HCT116 (cell line): Measurements from ENCODE around the gene TRMU. TPM values are rescaled to one million over a fixed set of nuclear protein-coding genes. Genes with fewer than 3 reads are reported as not detected.

ENCODE experiments used
- ATAC-seq: fragments of 200-7000 bp; cut with Tn5 transposase; 2 replicates; pipeline ENCODE4 v1.9.1; 2020; ENCODE audit warnings: mild to moderate bottlenecking, moderate library complexity
- BruUV-seq: library from RNA; stranded (reverse); fragments of 400-500 nt; replicated peaks from 2 replicates; lab custom pipeline; 2021; lab: Mats Ljungman, UMichigan
- CTCF ChIA-PET: fragments of 300-600 bp; sonication (Branson Sonifier 250); formaldehyde crosslinking; loops from one replicate; lab custom pipeline; 2021; ENCODE audit warnings: antibody characterized with exemption; lab: Charles Lee
- POLR2A ChIA-PET: fragments of 300-600, 350-600 bp; sonication (Branson Sonifier 250); formaldehyde crosslinking; loops from one replicate; lab custom pipeline; 2021; ENCODE audit warnings: antibody characterized with exemption; lab: Charles Lee
- RAD21 ChIA-PET, 2 experiments: fragments of 300-600 bp; sonication (Branson Sonifier 250); formaldehyde crosslinking; loops; one replicate each; lab custom pipeline; 2023; ENCODE audit warnings: low total read pairs in 2 of 2; ENCODE audit not compliant: uncharacterized antibody in 2 of 2, unreplicated experiment in 2 of 2, low non-redundant PET in 1 of 2; lab: Charles Lee
- DNase-seq: peaks from one replicate; pipeline ENCODE4 v3.0.0-alpha.2; 2010; ENCODE audit warnings: low read depth, low spot score
- H2AFZ ChIP-seq: fragments of 200-600 bp; shearing (Covaris generic), sonication (generic); 2 replicates; pipeline ENCODE4 v1.6.1; 2017; ENCODE audit warnings: low read depth, mixed run types, mixed read lengths, antibody characterized with exemption, low read length; ENCODE audit not compliant: poor library complexity, severe bottlenecking
- H3K27ac ChIP-seq: 2 replicates; pipeline ENCODE4 v1.5.1; 2012; ENCODE audit warnings: low read depth, low read length
- H3K27me3 ChIP-seq: fragments of 200-600 bp; sonication (generic); 2 replicates; pipeline ENCODE4 v1.6.1; 2016; ENCODE audit warnings: mixed run types, low read length, mixed read lengths; ENCODE audit not compliant: insufficient read depth
- H3K36me3 ChIP-seq, 2 experiments: fragments of 200-500 bp in 1 of 2; fragments of 200-600 bp in 1 of 2; sonication (Bioruptor generic) in 1 of 2; sonication (generic) in 1 of 2; 2 replicates each; pipeline versions ENCODE4 v1.5.1 to v1.6.1; 2014 to 2016; ENCODE audit warnings: low read length in 2 of 2, inconsistent platforms in 1 of 2, mixed read lengths in 1 of 2, mixed run types in 1 of 2; ENCODE audit not compliant: insufficient read depth in 2 of 2, control insufficient read depth in 1 of 2
- H3K4me1 ChIP-seq, 2 experiments: fragments of 200-600 bp in 1 of 2; sonication (generic) in 1 of 2; 2 replicates each; pipeline versions ENCODE4 v1.5.1 to v1.6.1; 2012 to 2017; ENCODE audit warnings: low read length in 2 of 2, inconsistent platforms in 1 of 2, mild to moderate bottlenecking in 1 of 2, mixed read lengths in 1 of 2, mixed run types in 1 of 2, moderate library complexity in 1 of 2; ENCODE audit not compliant: insufficient read depth in 2 of 2, control insufficient read depth in 1 of 2
- H3K4me2 ChIP-seq: fragments of 200-600 bp; sonication (generic); 2 replicates; pipeline ENCODE4 v1.6.1; 2017; ENCODE audit warnings: mixed run types, low read length, mixed read lengths
- H3K4me3 ChIP-seq, 2 experiments: fragments of 200-600 bp in 1 of 2; sonication (generic) in 1 of 2; replicated peaks in 1 of 2; 2 replicates each; pipeline ENCODE4 v1.5.1; 2011 to 2016; ENCODE audit warnings: low read length in 2 of 2, control low read depth in 1 of 2, low read depth in 1 of 2, mild to moderate bottlenecking in 1 of 2, mixed read lengths in 1 of 2, mixed run types in 1 of 2
- H3K79me2 ChIP-seq: fragments of 200-600 bp; sonication (generic); 2 replicates; pipeline ENCODE4 v1.6.1; 2017; ENCODE audit warnings: mild to moderate bottlenecking, mixed run types, low read length, moderate library complexity, mixed read lengths; ENCODE audit not compliant: insufficient read depth
- H3K9ac ChIP-seq: fragments of 200-600 bp; sonication (generic); 2 replicates; pipeline ENCODE4 v1.6.1; 2016; ENCODE audit warnings: low read length, mixed read lengths
- H3K9me2 ChIP-seq: fragments of 200-600 bp; sonication (generic), shearing (Covaris generic); 2 replicates; pipeline ENCODE4 v1.6.1; 2017; ENCODE audit warnings: mixed run types, mild to moderate bottlenecking, moderate library complexity; ENCODE audit not compliant: insufficient read depth
- H3K9me3 ChIP-seq, 2 experiments: fragments of 200-500 bp in 1 of 2; fragments of 200-600 bp in 1 of 2; sonication (Bioruptor generic) in 1 of 2; sonication (generic) in 1 of 2; 2 replicates each; pipeline ENCODE4 v1.6.1; 2014 to 2017; ENCODE audit warnings: low read length in 2 of 2, mixed read lengths in 2 of 2, inconsistent platforms in 1 of 2, low read depth in 1 of 2, mild to moderate bottlenecking in 1 of 2, mixed run types in 1 of 2, moderate library complexity in 1 of 2; ENCODE audit not compliant: control insufficient read depth in 1 of 2, insufficient read depth in 1 of 2
- H4K20me1 ChIP-seq: fragments of 200-600 bp; sonication (generic), shearing (Covaris generic); 2 replicates; pipeline ENCODE4 v1.6.1; 2017; ENCODE audit warnings: mixed run types, mild to moderate bottlenecking, moderate library complexity; ENCODE audit not compliant: insufficient read depth
- CBX3 ChIP-seq: IDR thresholded peaks from 2 replicates; pipeline ENCODE4 v1.6.1; 2012; ENCODE audit warnings: low read depth
- CEBPB ChIP-seq: IDR thresholded peaks from 2 replicates; pipeline ENCODE4 v1.6.1; 2012; ENCODE audit warnings: low read depth
- EGR1 ChIP-seq: IDR thresholded peaks from 2 replicates; pipeline ENCODE4 v1.6.1; 2012; ENCODE audit warnings: low read depth
- ELF1 ChIP-seq: IDR thresholded peaks from 2 replicates; pipeline ENCODE4 v1.6.1; 2012; ENCODE audit warnings: low read depth, borderline replicate concordance
- EZH2 ChIP-seq: fragments of 200-600 bp; sonication (generic); IDR thresholded peaks from 2 replicates; pipeline ENCODE4 v1.6.1; 2017; ENCODE audit warnings: antibody characterized with exemption, mixed run types
- FOSL1 ChIP-seq: IDR thresholded peaks from 2 replicates; pipeline ENCODE4 v1.6.1; 2012; ENCODE audit warnings: low read depth
- JUND ChIP-seq: IDR thresholded peaks from 2 replicates; pipeline ENCODE4 v1.6.1; 2012
- POLR2A ChIP-seq: IDR thresholded peaks from 2 replicates; pipeline ENCODE4 v1.7.0; 2011; ENCODE audit warnings: borderline replicate concordance; ENCODE audit not compliant: insufficient read depth, insufficient read length; ENCODE audit errors: extremely low read depth
- POLR2AphosphoS5 ChIP-seq: IDR thresholded peaks from 2 replicates; pipeline ENCODE4 v1.6.1; 2011; ENCODE audit warnings: mild to moderate bottlenecking, low read depth, low read length, moderate library complexity
- RAD21 ChIP-seq: IDR thresholded peaks from 2 replicates; pipeline ENCODE4 v1.6.1; 2012; ENCODE audit warnings: low read depth, mild to moderate bottlenecking
- SIN3A ChIP-seq: IDR thresholded peaks from 2 replicates; pipeline ENCODE4 v1.6.1; 2012; ENCODE audit warnings: low read depth
- SP1 ChIP-seq: IDR thresholded peaks from 2 replicates; pipeline ENCODE4 v1.6.1; 2012; ENCODE audit warnings: low read depth
- SRF ChIP-seq: IDR thresholded peaks from 2 replicates; pipeline ENCODE4 v1.6.1; 2012; ENCODE audit warnings: low read depth
- TCF7L2 ChIP-seq: IDR thresholded peaks from 2 replicates; pipeline ENCODE4 v1.7.0; 2011; ENCODE audit warnings: borderline replicate concordance, inconsistent platforms; ENCODE audit not compliant: insufficient read depth, insufficient read length; ENCODE audit errors: extremely low read depth
- YY1 ChIP-seq: IDR thresholded peaks from 2 replicates; pipeline ENCODE4 v1.6.1; 2011; ENCODE audit warnings: low read length, low read depth, moderate library complexity, mild to moderate bottlenecking; ENCODE audit not compliant: insufficient replicate concordance; ENCODE audit errors: extremely low read depth
- ZFX ChIP-seq: fragments of 450-650 bp; IDR thresholded peaks from 2 replicates; pipeline ENCODE4 v1.6.1; 2017
- ZNF274 ChIP-seq: fragments of 200-500 bp; sonication (Bioruptor generic); IDR thresholded peaks from 2 replicates; pipeline ENCODE4 v1.6.1; 2014; ENCODE audit warnings: mild to moderate bottlenecking, low read depth, low read length, inconsistent platforms
- intact Hi-C: fragments of 100-400 bp; cut with micrococcal nuclease; formaldehyde crosslinking; loops from 2 replicates; pipeline ENCODE4 v1.10.0; 2022
- total RNA-seq: library from RNA; stranded (reverse); gene quantifications from one replicate; pipeline ENCODE4 v1.2.1, GENCODE V29; 2021; ENCODE audit not compliant: unreplicated experiment
- TF ChIP-seq, protein P1 (sequence below): IDR thresholded peaks from 2 replicates; pipeline ENCODE4 v1.6.1; 2012
- TF ChIP-seq, protein P2 (sequence below): IDR thresholded peaks from 2 replicates; pipeline ENCODE4 v1.6.1; 2012; ENCODE audit warnings: low read depth

TRMU gene
- total RNA-seq, 1 experiment from 2014 or later, result 65.4 TPM

DNA sequence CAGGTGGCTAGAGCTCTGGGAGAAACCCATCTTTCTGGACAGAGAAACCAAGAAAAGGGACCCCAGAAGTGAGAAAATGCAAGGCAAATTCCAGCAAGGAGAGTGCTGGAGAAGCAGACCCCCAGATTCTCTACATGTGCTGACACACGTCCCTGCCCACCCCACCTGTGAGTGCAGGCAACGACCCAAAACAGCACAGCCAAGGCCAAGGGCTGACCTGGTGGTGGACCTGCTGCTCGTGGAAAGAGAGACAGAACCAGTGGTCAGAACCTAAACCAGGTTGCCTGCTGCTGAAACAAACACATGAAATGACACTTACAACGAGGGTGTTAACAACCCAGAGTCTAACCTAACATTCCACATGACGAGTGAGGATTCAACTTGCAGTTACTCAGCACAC lies 24.6 kb downstream of the TRMU start:
- Histone ChIP-seq H3K27ac (no peak overlapping the region), H3K79me2 (no peaks in the 10 kb centered on the region), H3K9ac (no peak overlapping the region), H3K4me2 (no peak overlapping the region), H3K36me3 (peaks cover 4 to 6% of the 10 kb centered on the region in 2 experiments; a peak in 3 of 4 replicates), H3K9me2 (no peaks in the 10 kb centered on the region), H3K4me1 (no peaks in the 10 kb centered on the region), H3K4me3 (no peak overlapping the region), H3K27me3 (no peaks in the 10 kb centered on the region), H2AFZ (no peak overlapping the region), H3K9me3 (no peaks in the 10 kb centered on the region), H4K20me1 (peaks cover 3% of the 10 kb centered on the region; the same call in 1 of the 2 replicates)
- POLR2A ChIA-PET, result no interaction called here
- intact Hi-C loops, result no loop called here
- BruUV-seq, result TSS peak; percentile 24
- ATAC-seq (no peak), DNase-seq (no peak)
- CTCF ChIA-PET, result no interaction called here
- no peak for TF ChIP-seq FOSL1
- TF ChIP-seq POLR2A, result no peak
- no peak for TF ChIP-seq CBX3
- no peak for TF ChIP-seq ZNF274
- no peak for TF ChIP-seq SP1
- no peak for TF ChIP-seq POLR2AphosphoS5
- TF ChIP-seq JUND, result no peak
- TF ChIP-seq SIN3A, result no peak
- TF ChIP-seq RAD21, result no peak
- TF ChIP-seq ELF1, result no peak
- no peak for TF ChIP-seq EGR1
- no peak for TF ChIP-seq ZFX
- no peak for TF ChIP-seq CEBPB
- TF ChIP-seq, protein P1, sequence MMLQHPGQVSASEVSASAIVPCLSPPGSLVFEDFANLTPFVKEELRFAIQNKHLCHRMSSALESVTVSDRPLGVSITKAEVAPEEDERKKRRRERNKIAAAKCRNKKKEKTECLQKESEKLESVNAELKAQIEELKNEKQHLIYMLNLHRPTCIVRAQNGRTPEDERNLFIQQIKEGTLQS, result no peak
- RAD21 ChIA-PET, result no interaction called here

DNA sequence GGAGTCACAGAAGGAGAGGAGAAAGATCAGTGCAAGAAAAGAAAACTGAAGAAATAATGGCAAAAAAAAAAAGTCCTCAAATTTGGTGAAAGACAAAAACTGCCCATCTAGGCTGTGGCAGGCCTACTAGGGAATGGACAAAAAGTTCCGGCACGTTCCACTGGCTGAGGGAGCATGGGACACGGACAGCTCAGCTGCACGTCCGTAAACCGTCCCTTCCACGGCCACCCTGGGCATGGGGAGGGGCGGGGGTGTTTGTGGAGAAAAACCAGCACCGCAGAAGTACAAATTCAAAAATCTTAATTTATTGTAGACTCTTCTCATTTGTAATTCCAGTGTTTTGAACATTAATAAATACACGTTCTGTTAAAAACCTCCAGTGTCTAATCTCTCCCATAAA lies 25.4 kb downstream of the TRMU start:
- H3K27ac ChIP-seq, result no peak overlapping the region
- H4K20me1 ChIP-seq, result no peaks in the 10 kb centered on the region
- H3K9ac ChIP-seq, result no peak overlapping the region
- no peaks in the 10 kb centered on the region for H3K9me2 ChIP-seq
- no peaks in the 10 kb centered on the region for H3K27me3 ChIP-seq
- intact Hi-C loops, result no loop called here
- no peak overlapping the region for H2AFZ ChIP-seq
- no peak for TF ChIP-seq POLR2A
- no peak for TF ChIP-seq EZH2
- TF ChIP-seq ZNF274, result no peak
- TF ChIP-seq FOSL1, result no peak
- no peak for TF ChIP-seq ZFX
- no peak for TF ChIP-seq SRF
- TF ChIP-seq, protein P2, sequence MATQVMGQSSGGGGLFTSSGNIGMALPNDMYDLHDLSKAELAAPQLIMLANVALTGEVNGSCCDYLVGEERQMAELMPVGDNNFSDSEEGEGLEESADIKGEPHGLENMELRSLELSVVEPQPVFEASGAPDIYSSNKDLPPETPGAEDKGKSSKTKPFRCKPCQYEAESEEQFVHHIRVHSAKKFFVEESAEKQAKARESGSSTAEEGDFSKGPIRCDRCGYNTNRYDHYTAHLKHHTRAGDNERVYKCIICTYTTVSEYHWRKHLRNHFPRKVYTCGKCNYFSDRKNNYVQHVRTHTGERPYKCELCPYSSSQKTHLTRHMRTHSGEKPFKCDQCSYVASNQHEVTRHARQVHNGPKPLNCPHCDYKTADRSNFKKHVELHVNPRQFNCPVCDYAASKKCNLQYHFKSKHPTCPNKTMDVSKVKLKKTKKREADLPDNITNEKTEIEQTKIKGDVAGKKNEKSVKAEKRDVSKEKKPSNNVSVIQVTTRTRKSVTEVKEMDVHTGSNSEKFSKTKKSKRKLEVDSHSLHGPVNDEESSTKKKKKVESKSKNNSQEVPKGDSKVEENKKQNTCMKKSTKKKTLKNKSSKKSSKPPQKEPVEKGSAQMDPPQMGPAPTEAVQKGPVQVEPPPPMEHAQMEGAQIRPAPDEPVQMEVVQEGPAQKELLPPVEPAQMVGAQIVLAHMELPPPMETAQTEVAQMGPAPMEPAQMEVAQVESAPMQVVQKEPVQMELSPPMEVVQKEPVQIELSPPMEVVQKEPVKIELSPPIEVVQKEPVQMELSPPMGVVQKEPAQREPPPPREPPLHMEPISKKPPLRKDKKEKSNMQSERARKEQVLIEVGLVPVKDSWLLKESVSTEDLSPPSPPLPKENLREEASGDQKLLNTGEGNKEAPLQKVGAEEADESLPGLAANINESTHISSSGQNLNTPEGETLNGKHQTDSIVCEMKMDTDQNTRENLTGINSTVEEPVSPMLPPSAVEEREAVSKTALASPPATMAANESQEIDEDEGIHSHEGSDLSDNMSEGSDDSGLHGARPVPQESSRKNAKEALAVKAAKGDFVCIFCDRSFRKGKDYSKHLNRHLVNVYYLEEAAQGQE, result no peak
- TF ChIP-seq SIN3A, result no peak
- no peak for TF ChIP-seq CBX3
- TF ChIP-seq POLR2AphosphoS5, result no peak
- TF ChIP-seq, protein P1, result no peak
- TF ChIP-seq YY1, result no peak
- TF ChIP-seq TCF7L2, result no peak
- TF ChIP-seq EGR1, result no peak
- TF ChIP-seq RAD21, result no peak
- H3K4me1 ChIP-seq, result no peaks in the 10 kb centered on the region
- H3K9me3 ChIP-seq, result no peaks in the 10 kb centered on the region
- DNase-seq, result no peak
- H3K4me3 ChIP-seq, result no peak overlapping the region
- no peak for ATAC-seq
- no peak overlapping the region for H3K4me2 ChIP-seq
- ChIA-PET CTCF (no interaction called here), POLR2A (no interaction called here), RAD21 (no interaction called here)
- no TSS peak for BruUV-seq
- peaks cover 0 to 4% of the 10 kb centered on the region in 2 experiments; a peak in 3 of 4 replicates for H3K36me3 ChIP-seq
- no peaks in the 10 kb centered on the region for H3K79me2 ChIP-seq
